Colon (tissue), 2 donors: ENCODE results near the gene C12orf50.
"Not testable (repeated sequence)": the region's sequence is repeated elsewhere in the genome, so short reads cannot be mapped to it uniquely, and the experiment has no call there.

ENCODE experiments used
- FAIRE-seq: peaks from 2 replicates; lab custom pipeline; 2012; peaks lifted over from hg19 to GRCh38; lab: Jason Lieb, UNC
- donor health status: control.
- donor health status: control.

Gene C12orf50

GRCh38 chr12:87988534-87988933 lies 40.7 kb downstream of the C12orf50 start:
- no peak for FAIRE-seq

- FAIRE-seq, result no peak
Measured at GRCh38 chr12:87985069-87985675, 44.0 kb downstream of the C12orf50 start.

GRCh38 chr12:87982208-87982607 lies 47.0 kb downstream of the C12orf50 start:
- FAIRE-seq, result no peak

GRCh38 chr12:87981495-87981894 lies 47.7 kb downstream of the C12orf50 start:
- no peak for FAIRE-seq

- no peak for FAIRE-seq
Measured at GRCh38 chr12:87975879-87976278, 53.3 kb downstream of the C12orf50 start.

GRCh38 chr12:87967871-87968270 lies 61.3 kb downstream of the C12orf50 start:
- no peak for FAIRE-seq

- no peak for FAIRE-seq
Measured at GRCh38 chr12:87960566-87960965, 68.6 kb downstream of the C12orf50 start.

GRCh38 chr12:87954028-87954427 lies 75.2 kb downstream of the C12orf50 start:
- not testable (repeated sequence) for FAIRE-seq

GRCh38 chr12:87953256-87953860 lies 75.8 kb downstream of the C12orf50 start:
- FAIRE-seq, result no peak

GRCh38 chr12:87952850-87953249 lies 76.4 kb downstream of the C12orf50 start:
- FAIRE-seq, result no peak

GRCh38 chr12:87952223-87952622 lies 77.0 kb downstream of the C12orf50 start:
- FAIRE-seq, result no peak

GRCh38 chr12:87943762-87944161 lies 85.4 kb downstream of the C12orf50 start:
- FAIRE-seq, result no peak

GRCh38 chr12:87943023-87943422 lies 86.2 kb downstream of the C12orf50 start:
- no peak for FAIRE-seq

GRCh38 chr12:87939182-87939581 lies 90.0 kb downstream of the C12orf50 start:
- no peak for FAIRE-seq

- no peak for FAIRE-seq
Measured at GRCh38 chr12:87935216-87935615, 94.0 kb downstream of the C12orf50 start.

GRCh38 chr12:87933991-87934390 lies 95.2 kb downstream of the C12orf50 start:
- no peak for FAIRE-seq

GRCh38 chr12:87931812-87932211 lies 97.4 kb downstream of the C12orf50 start:
- no peak for FAIRE-seq

- FAIRE-seq, result no peak
Measured at GRCh38 chr12:87930627-87931026, 98.6 kb downstream of the C12orf50 start.
